Thyroid gland (tissue), 4 donors: ENCODE data around the gene SRPK3.

Source experiments
- POLR2A ChIP-seq, 2 donors: fragments of 450-650 bp; IDR thresholded peaks; one replicate each; pipeline ENCODE4 v1.6.1; 2017; ENCODE audit warnings: antibody characterized with exemption in 2 of 2, mild to moderate bottlenecking in 2 of 2, moderate library complexity in 1 of 2
- TF ChIP-seq, protein P1 (sequence below), 6 experiments: fragments of 200-600 bp in 3 of 6; fragments of 450-650 bp in 3 of 6; sonication (generic) in 3 of 6; IDR thresholded peaks; one replicate each; pipeline ENCODE4 v1.5.1; 2016 to 2019; ENCODE audit warnings: antibody characterized with exemption in 6 of 6, mild to moderate bottlenecking in 2 of 6, inconsistent platforms in 1 of 6, moderate library complexity in 1 of 6

DNA sequence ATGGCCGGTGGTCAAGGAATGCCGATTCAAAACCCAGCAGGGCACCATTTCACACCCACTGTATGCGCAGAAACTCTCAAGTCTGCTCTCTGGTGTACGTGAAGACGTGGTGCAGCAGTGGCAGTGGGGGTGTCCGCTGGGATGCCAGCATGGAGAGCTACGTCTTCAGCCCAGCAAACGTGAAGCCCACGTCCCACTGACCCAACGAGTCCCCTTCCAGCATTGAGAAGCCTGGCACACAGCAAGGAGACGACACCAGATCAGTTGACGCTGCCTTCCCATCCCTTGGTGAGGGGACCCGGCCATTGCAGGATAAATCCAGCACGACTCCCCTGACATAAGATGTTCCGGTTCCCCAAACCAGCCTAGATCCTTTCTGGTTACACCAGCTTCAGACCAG, 19.0 kb upstream of the SRPK3 start:
- TF ChIP-seq, protein P1, sequence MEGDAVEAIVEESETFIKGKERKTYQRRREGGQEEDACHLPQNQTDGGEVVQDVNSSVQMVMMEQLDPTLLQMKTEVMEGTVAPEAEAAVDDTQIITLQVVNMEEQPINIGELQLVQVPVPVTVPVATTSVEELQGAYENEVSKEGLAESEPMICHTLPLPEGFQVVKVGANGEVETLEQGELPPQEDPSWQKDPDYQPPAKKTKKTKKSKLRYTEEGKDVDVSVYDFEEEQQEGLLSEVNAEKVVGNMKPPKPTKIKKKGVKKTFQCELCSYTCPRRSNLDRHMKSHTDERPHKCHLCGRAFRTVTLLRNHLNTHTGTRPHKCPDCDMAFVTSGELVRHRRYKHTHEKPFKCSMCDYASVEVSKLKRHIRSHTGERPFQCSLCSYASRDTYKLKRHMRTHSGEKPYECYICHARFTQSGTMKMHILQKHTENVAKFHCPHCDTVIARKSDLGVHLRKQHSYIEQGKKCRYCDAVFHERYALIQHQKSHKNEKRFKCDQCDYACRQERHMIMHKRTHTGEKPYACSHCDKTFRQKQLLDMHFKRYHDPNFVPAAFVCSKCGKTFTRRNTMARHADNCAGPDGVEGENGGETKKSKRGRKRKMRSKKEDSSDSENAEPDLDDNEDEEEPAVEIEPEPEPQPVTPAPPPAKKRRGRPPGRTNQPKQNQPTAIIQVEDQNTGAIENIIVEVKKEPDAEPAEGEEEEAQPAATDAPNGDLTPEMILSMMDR (IDR thresholded peaks at IDR 0.05): no peak
- no peak for TF ChIP-seq POLR2A (IDR thresholded peaks at IDR 0.05)
